Neuronal stem cell (in vitro differentiated cells): ENCODE measurements around the gene CLIP4.

Experiments
- DNase-seq: peaks from one replicate; pipeline ENCODE4 v3.0.0-alpha.2; 2013; ENCODE audit warnings: low spot score
- H2AFZ ChIP-seq: one replicate; pipeline ENCODE4 v1.6.1; 2013; ENCODE audit warnings: mild to moderate bottlenecking, low read length, inconsistent platforms
- H2AK5ac ChIP-seq: 2 replicates; pipeline ENCODE4 v1.6.1; 2013; ENCODE audit warnings: low read depth, mild to moderate bottlenecking, inconsistent platforms, low read length, moderate library complexity, mixed read lengths
- H2BK120ac ChIP-seq: 2 replicates; pipeline ENCODE4 v1.6.1; 2013; ENCODE audit warnings: low read depth, mild to moderate bottlenecking, inconsistent platforms, low read length, moderate library complexity, mixed read lengths
- H2BK12ac ChIP-seq: one replicate; pipeline ENCODE4 v1.6.1; 2013; ENCODE audit warnings: low read length, inconsistent platforms
- H2BK15ac ChIP-seq: 2 replicates; pipeline ENCODE4 v1.6.1; 2013; ENCODE audit warnings: mild to moderate bottlenecking, low read length, inconsistent platforms, mixed read lengths
- H2BK5ac ChIP-seq: one replicate; pipeline ENCODE4 v1.6.1; 2013; ENCODE audit warnings: inconsistent platforms, mild to moderate bottlenecking, low read length, moderate library complexity
- H3K14ac ChIP-seq: one replicate; pipeline ENCODE4 v1.6.1; 2013; ENCODE audit warnings: low read length, inconsistent platforms
- H3K18ac ChIP-seq: 2 replicates; pipeline ENCODE4 v1.6.1; 2013; ENCODE audit warnings: low read length, inconsistent platforms
- H3K23ac ChIP-seq: 2 replicates; pipeline ENCODE4 v1.6.1; 2013; ENCODE audit warnings: low read depth, mild to moderate bottlenecking, mixed read lengths, low read length, inconsistent platforms; ENCODE audit not compliant: poor library complexity
- H3K27ac ChIP-seq: replicated peaks from 3 replicates; pipeline ENCODE4 v1.5.1; 2013; ENCODE audit warnings: low read length, inconsistent platforms
- H3K27me3 ChIP-seq, 3 experiments: 2 replicates each; pipeline ENCODE4 v1.6.1; 2013; ENCODE audit warnings: low read length in 3 of 3, mild to moderate bottlenecking in 2 of 3, inconsistent platforms in 1 of 3, low read depth in 1 of 3, mixed read lengths in 1 of 3, moderate library complexity in 1 of 3; ENCODE audit not compliant: control insufficient read depth in 3 of 3, insufficient read depth in 3 of 3
- H3K36me3 ChIP-seq, 2 donors: replicated peaks in 1 of 2; 2 replicates each; pipeline ENCODE4 v1.6.1; 2013; ENCODE audit warnings: low read length in 2 of 2; ENCODE audit not compliant: control insufficient read depth in 2 of 2, insufficient read depth in 2 of 2
- H3K4ac ChIP-seq: 2 replicates; pipeline ENCODE4 v1.6.1; 2013; ENCODE audit warnings: inconsistent platforms, mild to moderate bottlenecking, low read length, moderate library complexity
- H3K4me1 ChIP-seq, 2 donors: 1 replicate in 1 of 2; 2 replicates in 1 of 2; pipeline ENCODE4 v1.6.1; 2013; ENCODE audit warnings: low read length in 2 of 2, low read depth in 1 of 2; ENCODE audit not compliant: control insufficient read depth in 2 of 2, insufficient read depth in 1 of 2
- H3K4me2 ChIP-seq: one replicate; pipeline ENCODE4 v1.6.1; 2013; ENCODE audit warnings: mild to moderate bottlenecking, low read length, inconsistent platforms; ENCODE audit not compliant: insufficient read depth, poor library complexity, severe bottlenecking
- H3K4me3 ChIP-seq, 2 donors: 2 replicates each; pipeline ENCODE4 v1.5.1; 2013; ENCODE audit warnings: low read length in 2 of 2, mild to moderate bottlenecking in 2 of 2, inconsistent platforms in 1 of 2, moderate library complexity in 1 of 2
- H3K79me1 ChIP-seq: one replicate; pipeline ENCODE4 v1.6.1; 2013; ENCODE audit warnings: low read depth, mild to moderate bottlenecking, inconsistent platforms, low read length, moderate library complexity
- H3K9ac ChIP-seq: one replicate; pipeline ENCODE4 v1.6.1; 2013; ENCODE audit warnings: mild to moderate bottlenecking, low read depth, low read length, inconsistent platforms; ENCODE audit not compliant: poor library complexity
- H3K9me3 ChIP-seq, 2 donors: replicated peaks in 1 of 2; 2 replicates each; pipeline versions ENCODE3 to v1.6.1; 2013; ENCODE audit warnings: low read length in 2 of 2, mild to moderate bottlenecking in 2 of 2, inconsistent platforms in 1 of 2, low read depth in 1 of 2, mixed read lengths in 1 of 2, moderate library complexity in 1 of 2; ENCODE audit not compliant: control insufficient read depth in 2 of 2, insufficient read depth in 1 of 2
- H4K8ac ChIP-seq: one replicate; pipeline ENCODE4 v1.6.1; 2013; ENCODE audit warnings: low read depth, mild to moderate bottlenecking, inconsistent platforms, low read length, moderate library complexity
- H4K91ac ChIP-seq: one replicate; pipeline ENCODE4 v1.6.1; 2013; ENCODE audit warnings: low read length, low read depth, mild to moderate bottlenecking, inconsistent platforms; ENCODE audit not compliant: poor library complexity
- WGBS, 2 donors: extraction: QIAGEN DNeasy Blood & Tissue Kit; methylation state at CpG; one replicate each; pipeline ENCODE4 v1.1.7; 2013; ENCODE audit warnings: missing lambda C conversion rate in 2 of 2, mixed read lengths in 1 of 2; ENCODE audit not compliant: insufficient read length in 2 of 2, insufficient replicate concordance in 1 of 2; ENCODE audit errors: extremely low coverage in 2 of 2; 5-methylcytosine and 5-hydroxymethylcytosine counted together

Gene CLIP4

GRCh38 chr2:29104688-29105087 lies 10.5 kb upstream of the CLIP4 start:
- peaks cover 0 to 4% of the 10 kb centered on the region in 2 donors for H3K4me1 ChIP-seq
- no peak for DNase-seq
- no peak overlapping the region for H2AFZ ChIP-seq
- H3K23ac ChIP-seq, result no peak overlapping the region
- no peak overlapping the region for H2BK5ac ChIP-seq
- H3K9me3 ChIP-seq, result no peaks in the 10 kb centered on the region
- H3K36me3 ChIP-seq, result no peaks in the 10 kb centered on the region
- no peak overlapping the region for H3K9ac ChIP-seq
- peaks cover 0 to 5% (median 0%) of the 10 kb centered on the region in 3 experiments for H3K27me3 ChIP-seq
- H3K4me2 ChIP-seq, result no peak overlapping the region
- H3K27ac ChIP-seq, result no peak overlapping the region
- H2BK12ac ChIP-seq, result no peak overlapping the region
- no peak overlapping the region for H2BK120ac ChIP-seq
- H3K4ac ChIP-seq, result no peak overlapping the region
- H2BK15ac ChIP-seq, result no peak overlapping the region
- no CpG with 5 or more reads among the region's 5 CpGs for WGBS, 2 donors
- no peak overlapping the region for H4K8ac ChIP-seq
- no peaks in the 10 kb centered on the region for H3K79me1 ChIP-seq
- H2AK5ac ChIP-seq, result no peak overlapping the region
- peak overlapping the region; percentile 66 for H3K18ac ChIP-seq
- no peak overlapping the region for H4K91ac ChIP-seq
- no peak overlapping the region for H3K14ac ChIP-seq
- no peak overlapping the region for H3K4me3 ChIP-seq

DNA sequence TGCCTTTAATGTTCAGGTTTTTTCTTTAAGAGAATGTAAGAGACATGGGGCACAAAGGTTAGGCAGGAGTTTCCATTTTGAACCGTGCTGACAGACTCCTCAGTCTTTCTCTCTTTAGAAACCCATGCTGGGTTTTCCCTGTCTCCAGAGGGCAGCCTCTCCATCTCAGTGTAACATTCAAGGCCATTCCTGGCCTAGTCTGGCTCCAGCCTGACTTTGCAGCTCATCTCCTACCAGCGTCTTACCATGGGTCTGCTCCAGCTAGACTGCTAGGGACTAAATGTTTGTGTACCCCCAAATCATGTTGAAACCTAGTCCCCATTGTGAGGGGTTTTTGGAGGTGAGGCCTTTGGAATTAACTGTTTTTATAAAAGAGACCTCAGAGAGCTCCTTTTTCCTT lies 9.8 kb upstream of the CLIP4 start:
- H2AFZ ChIP-seq, result peak overlapping the region; percentile 66
- no peak overlapping the region for H4K8ac ChIP-seq
- H3K36me3 ChIP-seq, result no peaks in the 10 kb centered on the region
- no peak overlapping the region for H3K27ac ChIP-seq
- no peak overlapping the region for H3K4me2 ChIP-seq
- no peaks in the 10 kb centered on the region for H3K9me3 ChIP-seq
- H3K23ac ChIP-seq, result no peak overlapping the region
- H3K18ac ChIP-seq, result no peak overlapping the region
- H4K91ac ChIP-seq, result no peak overlapping the region
- no peak overlapping the region for H3K14ac ChIP-seq
- no peak for DNase-seq
- H3K4me1 ChIP-seq, result peaks cover 0 to 4% of the 10 kb centered on the region in 2 donors
- WGBS, 2 donors, result no CpG with 5 or more reads among the region's 2 CpGs
- H3K4me3 ChIP-seq, result no peak overlapping the region
- H3K27me3 ChIP-seq, result peaks cover 0 to 5% (median 0%) of the 10 kb centered on the region in 3 experiments
- H2AK5ac ChIP-seq, result no peak overlapping the region
- no peak overlapping the region for H2BK120ac ChIP-seq
- no peak overlapping the region for H3K4ac ChIP-seq
- no peak overlapping the region for H2BK12ac ChIP-seq
- no peak overlapping the region for H2BK15ac ChIP-seq
- no peak overlapping the region for H2BK5ac ChIP-seq
- no peaks in the 10 kb centered on the region for H3K79me1 ChIP-seq
- no peak overlapping the region for H3K9ac ChIP-seq

- DNase-seq, result no peak
- H3K23ac ChIP-seq, result no peak overlapping the region
- no peak overlapping the region for H3K14ac ChIP-seq
- H2BK12ac ChIP-seq, result no peak overlapping the region
- no peak overlapping the region for H4K8ac ChIP-seq
- H3K36me3 ChIP-seq, result no peaks in the 10 kb centered on the region
- no peak overlapping the region for H3K18ac ChIP-seq
- no peak overlapping the region for H2BK5ac ChIP-seq
- H3K27ac ChIP-seq, result no peak overlapping the region
- peaks cover 0 to 4% of the 10 kb centered on the region in 2 donors for H3K4me1 ChIP-seq
- H3K9me3 ChIP-seq, result no peaks in the 10 kb centered on the region
- H3K79me1 ChIP-seq, result no peaks in the 10 kb centered on the region
- no peak overlapping the region for H3K4me3 ChIP-seq
- H2BK120ac ChIP-seq, result no peak overlapping the region
- no peak overlapping the region for H3K9ac ChIP-seq
- peaks cover 0 to 5% (median 0%) of the 10 kb centered on the region in 3 experiments for H3K27me3 ChIP-seq
- WGBS, 2 donors, result no CpG with 5 or more reads among the region's 3 CpGs
- no peak overlapping the region for H2AFZ ChIP-seq
- no peak overlapping the region for H2BK15ac ChIP-seq
- no peak overlapping the region for H4K91ac ChIP-seq
- H2AK5ac ChIP-seq, result no peak overlapping the region
- H3K4ac ChIP-seq, result no peak overlapping the region
- H3K4me2 ChIP-seq, result no peak overlapping the region
These were observed 9.0 kb upstream of the CLIP4 start for GRCh38 chr2:29106256-29106655.

DNA sequence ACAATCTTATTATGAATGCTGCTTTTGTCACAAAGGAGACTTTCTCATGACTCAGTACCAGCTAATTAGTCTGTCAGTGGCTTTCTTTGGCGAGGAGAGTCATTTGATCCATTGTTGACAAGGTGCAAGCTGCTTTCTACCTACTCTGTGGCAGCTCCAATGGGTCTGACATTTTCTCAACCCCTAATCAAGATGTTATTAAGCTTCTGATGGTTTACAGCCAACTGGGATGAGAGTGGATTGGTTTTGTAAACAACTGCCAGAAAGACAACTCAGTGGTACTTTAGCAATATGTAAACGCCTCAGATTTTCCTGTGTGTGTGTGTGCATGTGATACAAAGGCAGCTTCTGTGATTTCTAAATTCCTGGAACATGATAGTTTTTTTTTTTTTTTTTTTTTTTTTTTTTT lies 8.2 kb upstream of the CLIP4 start:
- no peak overlapping the region for H2AFZ ChIP-seq
- H3K27me3 ChIP-seq, result peaks cover 0 to 4% (median 0%) of the 10 kb centered on the region in 3 experiments
- H2AK5ac ChIP-seq, result no peak overlapping the region
- H3K36me3 ChIP-seq, result no peaks in the 10 kb centered on the region
- no peak overlapping the region for H3K4me3 ChIP-seq
- no peaks in the 10 kb centered on the region for H3K9me3 ChIP-seq
- no peaks in the 10 kb centered on the region for H3K79me1 ChIP-seq
- no peak overlapping the region for H4K8ac ChIP-seq
- H3K9ac ChIP-seq, result no peak overlapping the region
- H2BK12ac ChIP-seq, result no peak overlapping the region
- H3K4me1 ChIP-seq, result peaks cover 0 to 4% of the 10 kb centered on the region in 2 donors
- H3K4ac ChIP-seq, result no peak overlapping the region
- no peak for DNase-seq
- no CpG with 5 or more reads among the region's 2 CpGs for WGBS, 2 donors
- no peak overlapping the region for H2BK15ac ChIP-seq
- no peak overlapping the region for H3K14ac ChIP-seq
- no peak overlapping the region for H2BK5ac ChIP-seq
- H3K27ac ChIP-seq, result peak overlapping the region; percentile 46
- no peak overlapping the region for H3K23ac ChIP-seq
- H3K4me2 ChIP-seq, result no peak overlapping the region
- H4K91ac ChIP-seq, result no peak overlapping the region
- H2BK120ac ChIP-seq, result no peak overlapping the region
- no peak overlapping the region for H3K18ac ChIP-seq
